Nephron progenitor cell (in vitro differentiated cells): ENCODE data around the gene KIF3B.
"Not testable (repeated sequence)": the region's sequence is repeated elsewhere in the genome, so short reads cannot be mapped to it uniquely, and the experiment has no call there.

ENCODE experiments used
- DNase-seq: peaks from one replicate; pipeline ENCODE4 v3.0.0; 2021
- H3K27ac Mint-ChIP-seq: 2 replicates; pipeline ENCODE4 v1.8.0; 2021; ENCODE audit warnings: mild to moderate bottlenecking, moderate library complexity, mixed read lengths
- H3K27me3 Mint-ChIP-seq: 2 replicates; pipeline ENCODE4 v1.8.0; 2021; ENCODE audit warnings: mild to moderate bottlenecking, low read depth, mixed read lengths; ENCODE audit not compliant: poor library complexity
- H3K36me3 Mint-ChIP-seq: 2 replicates; pipeline ENCODE4 v1.8.0; 2021; ENCODE audit warnings: low read depth, mixed read lengths
- H3K4me1 Mint-ChIP-seq: 2 replicates; pipeline ENCODE4 v1.8.0; 2021; ENCODE audit warnings: mixed read lengths
- H3K4me3 Mint-ChIP-seq: 2 replicates; pipeline ENCODE4 v1.8.0; 2021; ENCODE audit warnings: mild to moderate bottlenecking, moderate library complexity, mixed read lengths
- H3K9me3 Mint-ChIP-seq: 2 replicates; pipeline ENCODE4 v1.8.0; 2021; ENCODE audit warnings: mild to moderate bottlenecking, moderate library complexity, mixed read lengths
- TF ChIP-seq, protein P1 (sequence below): fragments of 200-600 bp; sonication (generic); IDR thresholded peaks from 2 replicates; pipeline ENCODE4 v1.5.0; 2021; ENCODE audit warnings: antibody characterized with exemption

KIF3B gene

DNA sequence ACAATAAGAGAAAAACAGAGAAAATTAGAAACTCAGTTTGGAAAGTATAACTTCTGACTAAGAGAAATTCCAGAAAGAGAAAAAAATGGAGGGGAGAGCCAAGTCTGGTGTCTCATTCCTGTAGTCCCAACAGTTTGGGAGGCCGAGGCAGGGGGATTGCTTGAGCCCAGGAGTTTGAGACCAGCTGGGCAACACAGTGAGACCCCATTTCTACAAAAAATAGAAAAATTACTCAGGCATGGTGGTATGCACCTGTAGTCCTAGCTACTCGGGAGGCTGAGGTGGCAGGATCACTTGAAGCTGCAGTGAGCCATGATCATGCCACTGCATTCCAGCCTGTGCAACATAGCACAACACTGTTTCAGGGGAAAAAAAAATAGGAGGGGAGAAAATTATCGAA lies 3.1 kb upstream of the KIF3B start:
- H3K36me3 Mint-ChIP-seq: no peaks in the 10 kb centered on the region
- no peak for DNase-seq
- TF ChIP-seq, protein P1, sequence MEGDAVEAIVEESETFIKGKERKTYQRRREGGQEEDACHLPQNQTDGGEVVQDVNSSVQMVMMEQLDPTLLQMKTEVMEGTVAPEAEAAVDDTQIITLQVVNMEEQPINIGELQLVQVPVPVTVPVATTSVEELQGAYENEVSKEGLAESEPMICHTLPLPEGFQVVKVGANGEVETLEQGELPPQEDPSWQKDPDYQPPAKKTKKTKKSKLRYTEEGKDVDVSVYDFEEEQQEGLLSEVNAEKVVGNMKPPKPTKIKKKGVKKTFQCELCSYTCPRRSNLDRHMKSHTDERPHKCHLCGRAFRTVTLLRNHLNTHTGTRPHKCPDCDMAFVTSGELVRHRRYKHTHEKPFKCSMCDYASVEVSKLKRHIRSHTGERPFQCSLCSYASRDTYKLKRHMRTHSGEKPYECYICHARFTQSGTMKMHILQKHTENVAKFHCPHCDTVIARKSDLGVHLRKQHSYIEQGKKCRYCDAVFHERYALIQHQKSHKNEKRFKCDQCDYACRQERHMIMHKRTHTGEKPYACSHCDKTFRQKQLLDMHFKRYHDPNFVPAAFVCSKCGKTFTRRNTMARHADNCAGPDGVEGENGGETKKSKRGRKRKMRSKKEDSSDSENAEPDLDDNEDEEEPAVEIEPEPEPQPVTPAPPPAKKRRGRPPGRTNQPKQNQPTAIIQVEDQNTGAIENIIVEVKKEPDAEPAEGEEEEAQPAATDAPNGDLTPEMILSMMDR: no peak
- peaks cover 14% of the 10 kb centered on the region for H3K9me3 Mint-ChIP-seq
- peaks cover 21% of the 10 kb centered on the region for H3K4me1 Mint-ChIP-seq
- H3K27ac Mint-ChIP-seq: no peak overlapping the region
- H3K27me3 Mint-ChIP-seq: peaks cover 5% of the 10 kb centered on the region
- H3K4me3 Mint-ChIP-seq: no peak overlapping the region

DNA sequence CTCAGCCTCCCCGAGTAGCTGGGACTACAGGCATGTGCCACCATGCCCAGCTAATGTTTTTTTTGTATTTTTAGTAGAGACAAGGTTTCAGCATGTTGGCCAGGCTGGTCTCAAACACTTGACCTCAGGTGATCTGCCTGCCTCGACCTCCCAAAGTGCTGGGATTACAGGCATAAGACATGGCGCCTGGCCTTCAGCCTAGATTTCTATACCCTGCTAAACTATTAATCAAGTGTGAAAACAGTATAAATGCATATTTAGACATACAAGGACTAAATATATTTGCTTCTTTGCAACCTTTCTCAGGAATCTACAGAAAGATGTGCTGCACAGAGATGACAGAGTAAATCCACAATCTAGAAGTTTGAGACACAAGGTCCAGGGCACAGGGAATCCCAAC lies 2.3 kb upstream of the KIF3B start:
- peaks cover 21% of the 10 kb centered on the region for H3K4me1 Mint-ChIP-seq
- H3K27ac Mint-ChIP-seq, H3K36me3 Mint-ChIP-seq, DNase-seq, H3K27me3 Mint-ChIP-seq, H3K4me3 Mint-ChIP-seq: not testable (repeated sequence)
- peaks cover 14% of the 10 kb centered on the region for H3K9me3 Mint-ChIP-seq

DNA sequence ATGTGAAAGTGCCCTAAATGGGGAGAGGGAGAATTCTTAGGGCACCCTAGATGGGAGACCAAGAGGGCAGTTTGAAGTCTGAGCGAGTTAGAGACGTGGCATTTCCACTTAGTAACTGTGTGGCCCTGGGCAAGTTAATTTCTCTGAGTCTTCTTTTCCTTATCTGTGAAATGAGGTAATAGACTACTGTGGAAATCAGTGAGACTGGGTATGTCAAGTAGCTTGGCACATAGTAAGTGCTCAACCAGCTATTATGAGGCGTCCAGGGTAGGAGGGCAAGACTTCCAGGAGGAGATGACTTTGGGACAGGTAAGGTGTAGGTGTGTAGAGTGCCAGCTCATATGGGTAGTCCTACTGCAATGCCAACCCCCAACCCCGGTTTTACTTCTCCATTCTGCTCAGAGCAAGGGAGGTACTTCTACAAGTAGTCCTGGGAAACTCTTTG lies 770 bp downstream of the KIF3B start:
- H3K4me3 Mint-ChIP-seq: peak overlapping the region; percentile 89
- H3K9me3 Mint-ChIP-seq: peaks cover 14% of the 10 kb centered on the region
- no peak overlapping the region for H3K27ac Mint-ChIP-seq
- TF ChIP-seq, protein P1: no peak
- H3K4me1 Mint-ChIP-seq: peaks cover 14% of the 10 kb centered on the region
- no peak for DNase-seq
- H3K36me3 Mint-ChIP-seq: peaks cover 6% of the 10 kb centered on the region
- H3K27me3 Mint-ChIP-seq: no peaks in the 10 kb centered on the region

DNA sequence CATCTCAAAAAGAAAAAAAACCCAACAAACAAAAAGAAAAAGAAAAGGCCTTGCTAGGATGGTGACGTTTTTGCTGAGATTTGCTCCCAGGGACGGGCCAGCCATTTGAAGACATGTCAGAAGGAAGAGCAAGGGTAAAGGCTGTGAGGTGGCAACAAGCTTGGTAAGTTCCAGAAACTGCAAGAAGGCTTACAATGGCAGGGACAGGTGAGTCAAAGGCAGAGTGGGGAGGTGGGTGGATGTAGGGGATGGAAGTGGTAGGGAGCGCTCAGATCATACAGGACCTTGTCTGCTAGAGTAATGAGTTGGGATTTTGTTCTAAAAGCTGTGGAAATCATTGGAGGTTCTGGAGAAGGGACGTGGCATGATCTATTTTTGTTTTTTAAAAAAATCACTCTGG lies 4.3 kb downstream of the KIF3B start:
- Mint-ChIP-seq H3K4me3 (no peak overlapping the region), H3K27ac (no peak overlapping the region), H3K27me3 (no peaks in the 10 kb centered on the region), H3K9me3 (no peaks in the 10 kb centered on the region), H3K4me1 (peaks cover 9% of the 10 kb centered on the region), H3K36me3 (peaks cover 6% of the 10 kb centered on the region)
- no peak for DNase-seq
- TF ChIP-seq, protein P1: no peak

DNA sequence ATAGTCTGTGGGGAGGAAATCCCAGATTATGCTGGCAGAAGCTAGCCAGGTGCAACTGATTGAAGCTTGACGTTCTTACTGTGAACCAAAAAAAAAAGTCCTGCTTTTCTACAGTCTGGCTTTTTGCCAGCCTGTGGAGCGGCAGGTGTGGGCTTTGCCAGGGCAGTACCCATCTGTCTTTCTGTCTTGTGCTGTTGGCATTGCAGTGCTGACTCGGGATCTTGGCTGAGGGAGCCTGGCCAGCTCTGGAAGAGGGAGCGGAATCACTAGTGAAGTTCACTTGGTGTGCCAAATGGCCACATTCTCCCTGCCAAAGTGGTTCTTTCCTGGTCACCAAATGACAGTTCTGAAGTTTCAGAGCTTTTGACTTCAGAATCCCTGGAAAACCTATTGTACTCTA lies 5.0 kb downstream of the KIF3B start:
- peaks cover 9% of the 10 kb centered on the region for H3K4me1 Mint-ChIP-seq
- H3K27me3 Mint-ChIP-seq: no peaks in the 10 kb centered on the region
- H3K36me3 Mint-ChIP-seq: peaks cover 6% of the 10 kb centered on the region
- no peaks in the 10 kb centered on the region for H3K9me3 Mint-ChIP-seq
- TF ChIP-seq, protein P1: no peak
- no peak overlapping the region for H3K27ac Mint-ChIP-seq
- H3K4me3 Mint-ChIP-seq: no peak overlapping the region
- no peak for DNase-seq

DNA sequence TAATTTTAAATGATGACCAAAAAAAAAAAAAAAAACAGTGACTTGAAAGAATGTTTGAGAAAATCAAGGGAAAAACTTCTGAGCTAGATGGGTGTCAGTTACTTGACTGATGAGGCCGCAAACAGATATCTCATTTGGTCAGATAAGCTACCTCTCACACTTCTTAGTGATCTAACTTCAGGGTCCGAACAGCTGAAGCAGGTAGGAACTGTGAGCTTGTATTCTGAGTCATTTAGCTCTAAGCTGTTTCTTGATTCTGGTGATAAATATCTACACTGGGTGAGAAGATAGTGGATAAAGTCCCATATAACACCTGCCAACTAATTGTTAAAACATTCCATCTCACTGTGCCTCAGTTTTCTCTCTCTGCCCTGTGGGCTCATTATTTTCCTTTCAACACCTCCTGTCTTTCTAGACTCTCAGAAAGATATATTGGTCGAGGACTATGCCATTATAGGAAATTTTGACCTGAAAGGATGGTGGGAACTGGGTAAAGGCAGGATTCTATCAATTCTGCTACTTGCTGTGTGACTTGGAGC lies 7.7 kb downstream of the KIF3B start:
- Mint-ChIP-seq H3K27ac (peak overlapping the region; percentile 9), H3K27me3 (no peaks in the 10 kb centered on the region), H3K9me3 (no peaks in the 10 kb centered on the region), H3K4me3 (no peak overlapping the region), H3K4me1 (no peaks in the 10 kb centered on the region), H3K36me3 (peaks cover 11% of the 10 kb centered on the region)
- no peak for DNase-seq
- TF ChIP-seq, protein P1: no peak
